Measurements from ENCODE around the gene ARID1A.

GRCh38 chr1:26723013-26723991 is 27.5 kb downstream of the ARID1A start:
- TF ChIP-seq CTCF (conservative IDR thresholded peaks at IDR 0.05 in 1 of 2, IDR thresholded peaks at IDR 0.05 in 1 of 2; ENCODE audit: low read depth in 1 of 2, low read length in 2 of 2) (no peak), EZH2 (IDR thresholded peaks at IDR 0.05; ENCODE audit: low read length, missing control alignments) (no peak)
